PC-9 (cell line): Measurements from ENCODE around the gene CLEC1A.

Experiments
- CTCF ChIP-seq: fragments of 200-600 bp; sonication (generic); conservative IDR thresholded peaks from 2 replicates; pipeline ENCODE4 v1.6.1; 2017; ENCODE audit warnings: mixed run types, antibody characterized with exemption, mild to moderate bottlenecking, moderate library complexity
- EZH2 ChIP-seq: fragments of 200-600 bp; sonication (generic); IDR thresholded peaks from 2 replicates; pipeline ENCODE4 v1.8.0; 2017; ENCODE audit warnings: antibody characterized with exemption, low read depth

GRCh38 chr12:10097521-10097920 lies 1.3 kb downstream of the CLEC1A start:
- TF ChIP-seq CTCF (no peak), EZH2 (no peak)
